ENCODE results near the gene KIAA0513.
"Not testable (repeated sequence)": the region's sequence is repeated elsewhere in the genome, so short reads cannot be mapped to it uniquely, and the experiment has no call there.

KIAA0513 gene

DNA sequence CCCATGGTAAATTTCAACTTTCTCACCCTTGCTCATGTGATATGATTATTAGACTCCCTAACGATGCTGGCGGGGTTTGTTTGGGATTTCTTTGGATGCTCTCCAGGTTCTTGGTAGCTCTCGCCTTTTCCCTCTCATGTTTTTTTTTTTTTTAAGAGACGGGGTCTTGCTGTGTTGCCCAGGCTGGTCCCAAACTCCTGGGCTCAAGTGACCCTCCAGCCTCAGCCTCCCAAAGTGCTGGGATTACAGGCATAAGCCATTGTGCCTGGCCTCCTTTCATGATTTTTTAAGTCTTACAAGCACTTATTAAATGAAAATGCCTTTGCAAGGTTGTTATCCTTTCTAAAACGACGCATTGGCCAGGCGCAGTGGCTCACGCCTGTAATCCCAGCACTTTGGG is 24.1 kb downstream of the KIAA0513 start:
- no peak for DNase-seq

DNA sequence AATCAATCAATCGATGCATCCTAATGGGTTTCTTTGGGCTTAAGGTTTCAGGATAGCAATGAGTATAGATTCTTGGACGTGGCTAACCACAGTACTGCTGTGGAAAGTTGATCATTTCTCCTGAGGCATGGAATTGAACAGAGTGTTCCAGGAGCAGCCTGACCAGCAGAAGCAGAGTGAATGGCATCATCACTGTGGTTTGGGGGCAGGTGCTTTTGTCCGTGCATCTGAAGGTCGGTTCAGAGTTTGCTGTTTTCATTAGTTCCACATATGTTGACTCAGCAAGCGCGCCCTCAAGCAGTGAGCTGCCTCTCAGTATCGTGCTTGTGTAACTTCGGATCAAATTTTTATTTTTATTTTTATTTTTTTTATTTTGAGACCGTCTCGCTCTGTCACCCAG is 24.9 kb downstream of the KIAA0513 start:
- DNase-seq, result no peak

DNA sequence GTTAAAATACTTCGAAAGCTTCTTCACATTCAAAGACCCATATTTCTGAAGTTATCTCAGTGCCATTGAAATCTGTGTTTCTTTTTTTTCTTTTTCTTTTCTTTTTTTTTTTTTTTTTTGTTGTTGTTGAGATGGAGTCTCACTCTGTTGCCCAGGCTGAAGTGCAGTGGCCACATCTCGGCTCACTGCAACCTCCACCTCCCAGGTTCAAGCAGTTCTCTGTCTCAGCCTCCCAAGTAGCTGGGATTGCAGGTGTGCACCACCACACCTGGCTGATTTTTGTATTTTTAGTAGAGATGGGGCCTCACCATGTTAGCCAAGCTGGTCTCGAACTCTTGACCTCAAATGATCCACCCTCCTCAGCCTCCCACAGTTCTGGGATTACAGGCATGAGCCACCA is 26.7 kb downstream of the KIAA0513 start:
- not testable (repeated sequence) for DNase-seq

DNA sequence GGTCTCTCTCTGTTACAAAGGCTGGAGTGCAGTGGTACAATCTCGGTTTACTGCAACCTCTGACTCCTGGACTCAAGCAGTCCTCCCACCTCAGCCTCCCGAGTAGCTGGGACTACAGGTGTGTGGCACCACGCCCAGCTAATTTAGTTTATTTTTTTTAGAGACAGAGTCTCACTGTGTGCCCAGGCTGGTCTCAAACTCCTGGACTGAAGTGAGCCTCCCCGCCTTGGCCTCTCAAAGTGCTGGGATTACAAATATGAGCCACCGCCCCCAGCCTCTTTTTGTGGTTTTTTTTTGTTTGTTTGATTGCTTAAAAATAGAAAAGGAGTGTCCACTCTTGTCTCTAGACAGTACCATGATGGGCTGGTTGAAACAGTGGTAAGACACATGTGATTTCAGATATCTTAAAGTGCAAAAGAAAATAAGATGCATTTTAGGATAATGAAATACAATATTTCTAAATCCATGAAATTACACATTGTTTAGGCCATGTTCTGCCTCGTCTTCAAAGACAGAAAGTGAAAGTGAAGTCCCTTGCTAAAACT is 27.4 kb downstream of the KIAA0513 start:
- no peak for DNase-seq

DNA sequence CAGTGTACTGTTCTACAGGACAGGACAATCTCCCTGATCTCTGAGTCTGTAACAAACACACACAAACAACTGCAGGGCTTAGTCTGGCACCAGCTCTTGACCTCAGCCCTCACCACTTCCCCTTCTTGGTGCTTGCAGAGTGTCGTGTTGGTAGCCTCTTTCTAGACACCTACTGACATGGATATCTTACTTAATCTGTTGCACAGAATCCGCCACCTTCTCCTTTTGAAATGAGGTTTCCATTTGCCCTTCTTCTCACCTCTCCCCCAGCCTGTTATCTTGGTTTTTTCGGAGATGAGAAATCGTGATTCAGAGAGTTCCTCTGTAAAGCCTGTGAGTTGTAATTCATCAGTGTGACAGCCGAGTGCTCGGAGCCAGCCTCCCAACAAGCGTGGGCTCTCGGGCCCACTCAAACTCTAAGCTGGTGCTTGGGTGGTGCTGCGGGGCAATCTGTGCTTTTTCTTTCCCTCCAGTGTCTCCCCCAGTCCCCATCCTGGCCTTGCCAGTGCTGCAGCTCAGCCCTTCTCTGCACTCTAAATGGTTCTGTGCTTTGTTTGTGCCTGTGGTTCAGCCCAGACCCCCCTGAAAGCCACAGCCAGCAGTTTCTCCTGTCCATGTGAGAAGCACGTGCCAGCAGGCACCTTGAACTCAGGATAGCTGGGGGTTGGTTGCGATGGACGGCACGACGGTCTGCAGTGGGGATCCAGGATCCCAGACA is 28.1 kb downstream of the KIAA0513 start:
- peak; percentile 88 for DNase-seq

DNA sequence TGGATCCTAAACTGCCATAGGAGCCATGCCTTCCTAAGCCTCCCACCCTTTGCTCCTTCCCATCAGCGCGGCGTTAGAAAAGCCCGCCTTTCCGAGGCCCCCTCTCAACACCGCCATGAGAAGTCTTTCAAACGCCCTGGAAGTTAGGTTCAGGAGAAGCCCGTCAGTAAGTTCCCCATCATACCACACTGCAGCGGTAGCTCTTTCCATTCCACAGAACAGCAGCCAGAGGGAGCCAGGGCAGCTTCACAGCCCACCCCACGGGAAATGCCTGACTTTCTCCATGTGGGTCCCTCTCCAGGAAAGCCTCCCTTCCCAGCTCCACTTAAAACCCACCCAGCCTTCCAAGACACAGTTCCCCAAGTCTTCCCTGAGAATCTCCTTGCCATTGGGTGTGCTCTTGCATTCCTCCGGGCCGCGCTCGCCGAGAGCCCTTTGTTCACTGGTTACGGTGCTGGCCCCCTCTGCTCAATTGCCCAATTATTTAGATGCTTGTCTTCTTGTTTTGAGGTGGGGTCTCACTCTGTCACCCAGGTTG is 28.7 kb downstream of the KIAA0513 start:
- no peak for DNase-seq

- no peak for DNase-seq
These were observed 29.8 kb downstream of the KIAA0513 start for GRCh38 chr16:85057212-85057889.

GRCh38 chr16:85057948-85058347 is 30.4 kb downstream of the KIAA0513 start:
- no peak for DNase-seq

GRCh38 chr16:85058909-85059308 is 31.3 kb downstream of the KIAA0513 start:
- no peak for DNase-seq

DNA sequence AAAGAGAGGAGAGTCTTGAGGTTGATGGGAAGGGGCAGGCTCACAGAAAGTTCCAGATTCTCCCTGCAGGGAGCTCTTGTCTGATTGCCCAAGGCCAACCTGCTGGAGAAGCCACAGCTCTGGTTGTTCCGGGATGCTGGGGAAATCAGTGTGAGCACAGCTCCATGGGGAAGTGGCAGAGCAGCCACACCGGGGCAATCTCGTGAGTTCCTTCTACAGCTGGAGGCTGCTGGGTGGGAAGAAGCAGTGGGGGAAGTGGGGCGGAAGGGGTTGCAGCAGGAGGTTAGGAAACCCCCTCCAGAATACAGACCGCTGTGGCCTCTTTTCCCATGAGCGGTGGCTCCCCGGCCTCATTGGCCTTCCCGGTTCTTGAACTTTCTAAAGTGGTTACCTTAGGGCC is 34.0 kb downstream of the KIAA0513 start:
- no peak for DNase-seq

DNA sequence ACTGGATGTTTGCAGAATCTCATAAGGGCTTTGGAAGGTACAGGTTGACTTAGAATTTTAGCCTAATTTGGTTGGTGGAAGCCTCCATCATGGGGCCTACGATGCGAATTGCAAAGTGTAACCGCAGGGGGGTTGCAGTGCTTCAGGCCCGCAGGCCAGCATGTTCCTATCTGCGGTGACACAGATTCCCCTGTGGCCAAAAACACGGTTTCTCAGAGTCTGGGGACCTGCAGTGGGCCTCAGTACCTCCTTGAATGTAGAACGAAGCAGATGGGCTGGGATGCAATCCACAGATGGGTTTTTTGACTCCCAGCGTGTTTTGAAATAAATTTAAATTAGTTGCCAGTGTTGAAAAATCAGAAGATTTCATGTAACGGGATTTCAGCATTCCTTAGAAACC is 34.7 kb downstream of the KIAA0513 start:
- DNase-seq, result no peak

DNA sequence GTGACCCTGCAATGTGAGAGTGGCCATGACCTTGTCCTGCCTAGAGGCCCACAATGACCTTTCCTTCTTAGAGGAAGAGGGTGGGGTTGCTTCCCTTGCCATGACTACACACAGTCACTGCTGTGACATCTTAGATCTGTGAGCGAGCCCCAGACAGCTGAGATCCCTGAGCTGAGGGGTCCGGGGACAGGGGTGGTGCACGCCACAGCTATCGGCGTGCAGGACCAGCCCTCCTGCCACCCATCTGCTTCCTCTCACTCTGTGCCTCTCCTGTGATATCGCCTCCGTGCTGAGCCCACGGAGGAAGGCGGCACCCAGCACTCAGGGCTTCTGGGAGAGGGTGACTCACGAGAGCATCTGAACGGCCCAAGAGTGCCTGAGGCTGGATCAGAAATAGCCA is 35.2 kb downstream of the KIAA0513 start:
- DNase-seq, result no peak

DNA sequence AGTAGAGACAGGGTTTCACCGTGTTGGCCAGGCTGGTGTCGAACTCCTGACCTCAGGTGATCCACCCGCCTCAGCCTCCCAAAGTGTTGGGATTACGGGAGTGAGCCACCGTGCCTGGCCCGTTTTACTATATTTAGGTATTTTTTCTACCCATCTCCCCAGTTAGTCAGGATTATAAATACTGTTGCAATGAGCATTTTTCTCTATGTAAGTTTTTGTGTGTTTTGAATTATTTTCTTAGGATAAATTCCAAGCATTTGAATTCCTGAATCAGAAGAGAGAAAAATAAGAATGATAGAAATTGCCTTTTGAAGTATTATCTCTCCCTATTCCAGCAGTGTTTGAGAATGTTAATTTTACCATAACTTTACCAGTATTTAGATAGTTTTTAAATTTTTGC is 36.6 kb downstream of the KIAA0513 start:
- DNase-seq, result no peak

DNA sequence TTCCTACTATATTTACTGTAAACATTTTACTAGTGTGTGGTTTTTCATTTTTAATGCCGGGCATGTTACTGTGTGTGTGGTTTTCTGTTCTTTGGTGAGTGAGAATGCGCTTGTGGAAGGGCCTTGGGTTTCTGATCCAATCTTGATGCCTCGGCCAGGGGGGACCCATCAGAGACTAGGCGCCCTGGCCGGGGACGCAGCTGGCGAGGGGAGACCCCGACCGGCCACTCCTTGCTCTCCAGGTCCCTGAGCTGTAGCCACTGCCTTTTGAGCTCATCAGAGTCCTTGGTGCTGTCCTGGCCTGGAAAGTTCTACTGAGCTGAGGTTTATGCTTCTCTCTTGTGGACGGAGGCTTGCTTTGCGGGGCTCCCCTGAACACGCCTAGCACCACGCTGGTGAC is 37.5 kb downstream of the KIAA0513 start:
- DNase-seq, result no peak

- DNase-seq, result no peak
These were observed 38.8 kb downstream of the KIAA0513 start for GRCh38 chr16:85066346-85066885.

GRCh38 chr16:85067024-85067423 is 39.4 kb downstream of the KIAA0513 start:
- DNase-seq, result no peak

DNA sequence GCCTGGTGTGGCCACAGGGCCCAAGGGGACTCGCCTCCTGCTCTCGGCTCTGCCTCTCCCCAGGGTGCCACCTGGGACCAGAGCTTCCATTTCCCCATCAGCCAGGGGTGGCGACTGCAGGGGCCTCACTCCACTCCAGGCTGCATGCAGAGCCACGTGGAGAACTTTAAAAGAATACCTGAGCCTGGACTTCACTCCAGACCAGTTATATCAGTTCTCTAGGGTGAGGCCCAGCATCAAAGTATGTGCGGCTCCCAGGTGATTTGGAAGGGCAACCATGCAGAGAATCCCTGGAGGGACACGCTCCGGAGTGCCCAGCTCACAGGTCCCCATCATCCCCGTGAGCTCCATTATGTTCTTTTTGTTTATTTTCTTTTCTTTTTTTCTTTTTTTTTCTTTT is 39.8 kb downstream of the KIAA0513 start:
- no peak for DNase-seq

DNA sequence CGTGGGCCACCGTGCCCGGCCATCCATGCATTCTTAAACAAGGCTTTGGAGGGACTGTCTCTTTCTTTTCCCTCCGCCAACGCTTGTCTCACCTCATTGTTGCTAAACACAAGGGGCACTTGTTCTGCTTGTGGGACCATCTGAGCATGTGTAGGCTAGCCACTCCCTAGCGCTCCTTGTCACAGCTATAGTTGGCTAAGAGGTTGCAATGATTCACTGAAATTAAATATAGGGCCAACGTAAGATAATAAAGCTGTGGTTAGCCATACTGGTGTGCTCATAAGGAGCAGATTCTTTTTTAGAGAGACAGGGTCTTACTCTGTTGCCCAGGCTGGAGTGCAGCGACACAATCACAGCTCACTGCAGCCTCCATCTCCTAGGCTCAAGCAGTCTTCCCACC is 41.2 kb downstream of the KIAA0513 start:
- no peak for DNase-seq

- no peak for DNase-seq
These were observed 41.6 kb downstream of the KIAA0513 start for GRCh38 chr16:85069171-85069570.

DNA sequence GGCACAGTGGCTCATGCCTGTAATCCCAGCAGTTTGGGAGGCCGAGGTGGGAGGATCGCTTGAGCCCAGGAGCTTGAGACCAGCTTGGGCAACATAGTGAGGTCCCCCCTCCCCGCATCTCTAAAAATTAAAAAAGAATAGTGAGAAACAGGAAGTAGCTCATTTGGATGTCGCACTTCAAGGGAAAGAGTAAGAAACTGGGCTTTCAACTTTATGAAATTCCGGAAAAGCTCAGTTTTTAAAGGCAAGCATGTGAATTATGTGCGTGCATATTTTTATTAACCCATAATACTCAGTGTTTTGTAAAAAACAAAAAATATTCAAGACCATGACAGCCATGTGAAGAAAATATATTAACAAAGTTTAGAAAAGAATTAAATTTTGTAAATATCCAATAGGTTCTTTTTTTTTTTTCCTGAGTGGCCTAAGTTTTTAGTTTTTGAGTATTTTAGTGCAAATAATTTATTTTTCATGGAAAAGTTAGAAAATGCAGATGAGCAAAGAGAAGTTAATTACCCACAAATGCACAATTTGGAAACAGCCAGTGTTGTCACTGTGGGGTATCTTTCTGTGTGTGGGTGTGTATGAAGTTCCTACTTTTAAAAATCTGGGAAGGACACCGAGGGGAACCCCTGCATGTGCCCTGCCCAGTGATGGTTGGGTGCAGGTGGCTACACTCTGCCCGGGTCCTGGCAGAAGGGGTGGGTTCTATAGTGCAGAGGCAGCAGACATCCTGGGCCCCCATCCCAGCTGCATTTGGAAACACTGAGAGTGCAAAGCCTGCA is 44.7 kb downstream of the KIAA0513 start:
- no peak for DNase-seq

DNA sequence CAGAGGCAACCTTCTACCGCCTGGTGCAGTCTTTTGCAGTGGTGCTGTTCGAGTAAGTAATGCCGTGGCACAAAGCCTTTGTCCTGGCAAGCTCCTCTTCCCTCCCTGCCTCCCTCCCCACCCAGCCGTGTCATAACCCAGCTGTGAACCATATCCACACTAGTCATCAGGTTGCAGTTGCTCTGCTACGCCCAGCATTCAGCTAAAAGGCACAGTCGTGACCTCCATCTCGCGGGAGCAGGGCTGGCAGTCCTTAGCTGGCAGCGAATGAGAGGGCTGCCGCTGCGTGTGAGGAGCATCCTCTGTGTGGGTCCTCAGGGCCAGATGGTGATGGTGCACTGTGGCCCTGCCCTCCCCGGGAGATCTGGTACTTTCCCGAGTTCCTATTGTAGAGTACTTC is 45.4 kb downstream of the KIAA0513 start:
- no peak for DNase-seq

- no peak for DNase-seq
These were observed 46.8 kb downstream of the KIAA0513 start for GRCh38 chr16:85074225-85074914.

Data from activated CD4-positive, alpha-beta T cell treated with anti-CD3 and anti-CD28 coated beads, Interleukin-2, amount 50 U/mL, for 16 hours (primary cell).